HG03442 (cell line): ENCODE results near the gene HESX1.

Source experiments
- ATAC-seq: cut with Tn5 transposase; IDR thresholded peaks from one replicate; pipeline ENCODE4 v1.9.1; 2021; ENCODE audit warnings: mild to moderate bottlenecking, moderate library complexity; ENCODE audit not compliant: unreplicated experiment

Gene HESX1

DNA sequence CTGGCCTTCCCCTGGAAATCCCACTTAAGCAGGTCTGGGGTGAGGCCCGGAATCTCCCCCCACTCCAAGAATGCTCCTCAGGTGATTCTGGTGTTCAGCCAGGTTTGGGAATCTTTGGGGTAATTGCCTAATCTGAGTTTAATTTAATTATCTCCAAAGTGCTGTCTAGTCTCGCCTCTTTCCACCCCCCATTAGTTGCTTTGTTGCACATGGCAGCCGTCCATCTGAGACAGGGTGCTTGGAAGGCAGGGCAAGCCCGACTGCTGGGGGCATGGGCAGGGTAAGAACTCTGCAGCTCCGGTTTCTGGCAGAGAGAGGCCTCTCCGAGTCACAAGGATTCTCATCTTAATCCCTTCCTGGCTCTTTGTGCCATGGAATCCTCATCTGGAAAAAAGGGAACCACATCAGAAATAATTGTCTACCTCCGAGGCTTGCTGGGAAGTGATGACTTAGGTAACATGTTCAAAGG lies 49.6 kb downstream of the HESX1 start:
- no peak for ATAC-seq
